Measurements from ENCODE around the gene MPL. TPM values are rescaled to one million over a fixed set of nuclear protein-coding genes. Genes with fewer than 3 reads are reported as not detected.
A peak's percentile ranks its signal among the peaks of the same experiment; 100 is the strongest.

The MPL gene
- total and polyA plus RNA-seq, 2 of the 13 experiments (the other 11 are each of a cell fraction or from before 2014, with no cell fraction given), result not detected

GRCh38 chr1:43367904-43368645 lies 30.5 kb downstream of the MPL start, which contains the start of gene ELOVL1 (continued):
- TF ChIP-seq ZBTB2 (CRISPR knock-in tag; IDR thresholded peaks at IDR 0.05; ENCODE audit: low read depth) (peak; percentile 82), ZNF766 (CRISPR knock-in tag; IDR thresholded peaks at IDR 0.05; ENCODE audit: borderline replicate concordance) (peak; percentile 80; the same call in 1 of the 2 replicates), NR0B2 (CRISPR knock-in tag; IDR thresholded peaks at IDR 0.05) (peak; percentile 80), ZNF138 (CRISPR knock-in tag; IDR thresholded peaks at IDR 0.05; ENCODE audit: low read depth) (no peak), ETV6 (CRISPR knock-in tag; conservative IDR thresholded peaks at IDR 0.05) (peak; percentile 81; the same call in 1 of the 2 replicates), PHF8 (CRISPR knock-in tag; IDR thresholded peaks at IDR 0.05) (peak; percentile 97), ZNF761 (CRISPR knock-in tag; conservative IDR thresholded peaks at IDR 0.05) (peak; percentile 79), ZNF749 (CRISPR knock-in tag; IDR thresholded peaks at IDR 0.05; ENCODE audit: borderline replicate concordance) (0 out of 2 replicates have a peak, but pooled peaks have one; percentile 49), ZNF232 (CRISPR knock-in tag; IDR thresholded peaks at IDR 0.05; ENCODE audit: borderline replicate concordance) (peak; percentile 60; the same call in 1 of the 2 replicates)

- Histone ChIP-seq H3K4me1 (ENCODE audit: insufficient read depth, low read length) (peaks cover 46% of the 10 kb centered on the region), H4K20me1 (ENCODE audit: insufficient read depth, low read length) (no peaks in the 10 kb centered on the region), H3K79me2 (ENCODE audit: insufficient read depth, low read length) (peaks cover 13% of the 10 kb centered on the region), H2AFZ (ENCODE audit: low read length) (no peak overlapping the region), H3K27me3 (ENCODE audit: control insufficient read depth in 1 of 2, insufficient read depth in 2 of 2, low read length in 2 of 2) (no peaks in the 10 kb centered on the region), H3K9me3 (ENCODE audit: low read length) (no peaks in the 10 kb centered on the region), H3K9ac (ENCODE audit: insufficient read depth, low read depth, low read length) (peak overlapping the region; percentile 76), H3K36me3 (replicated peaks in 1 of 2; ENCODE audit: control insufficient read depth in 1 of 2, insufficient read depth in 2 of 2, low read length in 2 of 2) (peaks cover 5 to 6% of the 10 kb centered on the region in 2 experiments; a peak in 3 of 5 replicates), H3K4me2 (ENCODE audit: low read depth, low read length) (peak overlapping the region; percentile 92), H3K27ac (ENCODE audit: extremely low read length, insufficient read depth, low read length) (peak overlapping the region; percentile 91), H3K4me3 (replicated peaks in 1 of 3; ENCODE audit: insufficient read depth in 1 of 3, low read depth in 2 of 3, low read length in 3 of 3) (peak overlapping the region; percentile 76 to 88 (median 79))
- WGBS (ENCODE audit: low lambda C conversion rate), result 5% methylated on average over 6 of the region's 6 CpGs
- FAIRE-seq (no peak), DNase-seq (ENCODE audit: low spot score) (no peak), ATAC-seq (peak; percentile 6; the same call in 2 of the 3 replicates)
- TF ChIP-seq CBX2 (IDR thresholded peaks at IDR 0.05; ENCODE audit: low read depth, low read length) (no peak), CBX2 (CRISPR knock-in tag; IDR thresholded peaks at IDR 0.05; ENCODE audit: low read depth) (no peak), THAP9 (CRISPR knock-in tag; IDR thresholded peaks at IDR 0.05; ENCODE audit: borderline replicate concordance) (0 out of 2 replicates have a peak, but pooled peaks have one; percentile 7), TFAP4 (IDR thresholded peaks at IDR 0.05; ENCODE audit: borderline replicate concordance, low read depth) (peak; percentile 23; the same call in 1 of the 2 replicates), NCOR1 (IDR thresholded peaks at IDR 0.05; ENCODE audit: borderline replicate concordance, low read length) (0 out of 2 replicates have a peak, but pooled peaks have one; percentile 12)
- intact Hi-C loops (cut with micrococcal nuclease; ENCODE audit: unreplicated experiment) (loop anchor here (1.0 kb wide), 1 partner anchor 46 kb away; no protein-coding TSS in a partner anchor), in situ Hi-C loops (cut with HindIII; ENCODE audit: extremely low pct_ligation_motif_present, low pct_unique_long_range_greater_than_20kb) (no loop called here)
- TSS peak; percentile 90 for BruUV-seq (replicated peaks)
- CTCF ChIA-PET (ENCODE audit: low intra/inter-chr PET ratio, low total read pairs), result interaction anchor here (1.2 kb wide), 1 partner anchor 130 kb away, joined by 3 read pairs; no protein-coding TSS in a partner anchor
- POLR2A ChIA-PET, result interaction anchor here (1.0 to 3.8 kb wide), 5 partner anchors 10 to 197 kb away, joined by 3 to 32 read pairs (median 21); partner anchors contain the start of genes CDC20, CFAP57, EBNA1BP2 and MED8
Observed at GRCh38 chr1:43368646-43369020, 31.0 kb downstream of the MPL start.

Measured in HepG2 (cell line).